GM23338 (cell line): ENCODE results near the gene EPHA6.

Experiments used
- CREB1 ChIP-seq: fragments of 250-450 bp; sonication (Bioruptor Pico); IDR thresholded peaks from 2 replicates; pipeline ENCODE4 v1.5.0; 2020; ENCODE audit warnings: low read depth, mild to moderate bottlenecking, moderate library complexity
- EZH2 ChIP-seq: fragments of 200-600 bp; sonication (generic); IDR thresholded peaks from one replicate; pipeline ENCODE4 v1.8.0; 2017; ENCODE audit warnings: antibody characterized with exemption, mild to moderate bottlenecking, low read depth; ENCODE audit not compliant: unreplicated experiment
- EZH2phosphoT487 ChIP-seq: fragments of 200-600 bp; sonication (generic); IDR thresholded peaks from one replicate; pipeline ENCODE4 v1.8.1; 2018; ENCODE audit warnings: antibody characterized with exemption; ENCODE audit not compliant: unreplicated experiment
- JUNB ChIP-seq: IDR thresholded peaks from one replicate; pipeline ENCODE4 v1.6.1; 2016; ENCODE audit warnings: antibody characterized with exemption; ENCODE audit not compliant: unreplicated experiment
- NANOG ChIP-seq: IDR thresholded peaks from 2 replicates; pipeline ENCODE4 v1.6.1; 2016; ENCODE audit warnings: antibody characterized with exemption, borderline replicate concordance
- POLR2AphosphoS5 ChIP-seq: IDR thresholded peaks from 2 replicates; pipeline ENCODE4 v1.6.1; 2016; ENCODE audit warnings: antibody characterized with exemption, low read depth
- REST ChIP-seq: IDR thresholded peaks from one replicate; pipeline ENCODE4 v1.6.1; 2018; ENCODE audit warnings: antibody characterized with exemption; ENCODE audit not compliant: unreplicated experiment
- STAT1 ChIP-seq: IDR thresholded peaks from one replicate; pipeline ENCODE4 v1.6.1; 2016; ENCODE audit warnings: antibody characterized with exemption; ENCODE audit not compliant: unreplicated experiment
- TF ChIP-seq, protein P1 (sequence below), 2 experiments: fragments of 200-600 bp in 1 of 2; sonication (generic) in 1 of 2; conservative IDR thresholded peaks; 2 replicates each; pipeline versions ENCODE4 v1.5.1 to v1.6.1; 2016 to 2017; ENCODE audit warnings: antibody characterized with exemption in 2 of 2, low read depth in 2 of 2, mild to moderate bottlenecking in 2 of 2, moderate library complexity in 1 of 2
- TF ChIP-seq, protein P2 (sequence below): fragments of 250-450 bp; sonication (Bioruptor Pico); IDR thresholded peaks from 2 replicates; pipeline ENCODE4 v1.5.0; 2020; ENCODE audit warnings: mild to moderate bottlenecking, moderate library complexity

GRCh38 chr3:96843505-96844203, 29.3 kb downstream of the EPHA6 start:
- TF ChIP-seq REST (no peak), POLR2AphosphoS5 (no peak), CREB1 (no peak), EZH2phosphoT487 (no peak), EZH2 (no peak), JUNB (no peak), NANOG (no peak), STAT1 (no peak)
- TF ChIP-seq, protein P1, sequence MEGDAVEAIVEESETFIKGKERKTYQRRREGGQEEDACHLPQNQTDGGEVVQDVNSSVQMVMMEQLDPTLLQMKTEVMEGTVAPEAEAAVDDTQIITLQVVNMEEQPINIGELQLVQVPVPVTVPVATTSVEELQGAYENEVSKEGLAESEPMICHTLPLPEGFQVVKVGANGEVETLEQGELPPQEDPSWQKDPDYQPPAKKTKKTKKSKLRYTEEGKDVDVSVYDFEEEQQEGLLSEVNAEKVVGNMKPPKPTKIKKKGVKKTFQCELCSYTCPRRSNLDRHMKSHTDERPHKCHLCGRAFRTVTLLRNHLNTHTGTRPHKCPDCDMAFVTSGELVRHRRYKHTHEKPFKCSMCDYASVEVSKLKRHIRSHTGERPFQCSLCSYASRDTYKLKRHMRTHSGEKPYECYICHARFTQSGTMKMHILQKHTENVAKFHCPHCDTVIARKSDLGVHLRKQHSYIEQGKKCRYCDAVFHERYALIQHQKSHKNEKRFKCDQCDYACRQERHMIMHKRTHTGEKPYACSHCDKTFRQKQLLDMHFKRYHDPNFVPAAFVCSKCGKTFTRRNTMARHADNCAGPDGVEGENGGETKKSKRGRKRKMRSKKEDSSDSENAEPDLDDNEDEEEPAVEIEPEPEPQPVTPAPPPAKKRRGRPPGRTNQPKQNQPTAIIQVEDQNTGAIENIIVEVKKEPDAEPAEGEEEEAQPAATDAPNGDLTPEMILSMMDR (conservative IDR thresholded peaks at IDR 0.05; ENCODE audit: low read depth in 2 of 2), result no peak
- TF ChIP-seq, protein P2, sequence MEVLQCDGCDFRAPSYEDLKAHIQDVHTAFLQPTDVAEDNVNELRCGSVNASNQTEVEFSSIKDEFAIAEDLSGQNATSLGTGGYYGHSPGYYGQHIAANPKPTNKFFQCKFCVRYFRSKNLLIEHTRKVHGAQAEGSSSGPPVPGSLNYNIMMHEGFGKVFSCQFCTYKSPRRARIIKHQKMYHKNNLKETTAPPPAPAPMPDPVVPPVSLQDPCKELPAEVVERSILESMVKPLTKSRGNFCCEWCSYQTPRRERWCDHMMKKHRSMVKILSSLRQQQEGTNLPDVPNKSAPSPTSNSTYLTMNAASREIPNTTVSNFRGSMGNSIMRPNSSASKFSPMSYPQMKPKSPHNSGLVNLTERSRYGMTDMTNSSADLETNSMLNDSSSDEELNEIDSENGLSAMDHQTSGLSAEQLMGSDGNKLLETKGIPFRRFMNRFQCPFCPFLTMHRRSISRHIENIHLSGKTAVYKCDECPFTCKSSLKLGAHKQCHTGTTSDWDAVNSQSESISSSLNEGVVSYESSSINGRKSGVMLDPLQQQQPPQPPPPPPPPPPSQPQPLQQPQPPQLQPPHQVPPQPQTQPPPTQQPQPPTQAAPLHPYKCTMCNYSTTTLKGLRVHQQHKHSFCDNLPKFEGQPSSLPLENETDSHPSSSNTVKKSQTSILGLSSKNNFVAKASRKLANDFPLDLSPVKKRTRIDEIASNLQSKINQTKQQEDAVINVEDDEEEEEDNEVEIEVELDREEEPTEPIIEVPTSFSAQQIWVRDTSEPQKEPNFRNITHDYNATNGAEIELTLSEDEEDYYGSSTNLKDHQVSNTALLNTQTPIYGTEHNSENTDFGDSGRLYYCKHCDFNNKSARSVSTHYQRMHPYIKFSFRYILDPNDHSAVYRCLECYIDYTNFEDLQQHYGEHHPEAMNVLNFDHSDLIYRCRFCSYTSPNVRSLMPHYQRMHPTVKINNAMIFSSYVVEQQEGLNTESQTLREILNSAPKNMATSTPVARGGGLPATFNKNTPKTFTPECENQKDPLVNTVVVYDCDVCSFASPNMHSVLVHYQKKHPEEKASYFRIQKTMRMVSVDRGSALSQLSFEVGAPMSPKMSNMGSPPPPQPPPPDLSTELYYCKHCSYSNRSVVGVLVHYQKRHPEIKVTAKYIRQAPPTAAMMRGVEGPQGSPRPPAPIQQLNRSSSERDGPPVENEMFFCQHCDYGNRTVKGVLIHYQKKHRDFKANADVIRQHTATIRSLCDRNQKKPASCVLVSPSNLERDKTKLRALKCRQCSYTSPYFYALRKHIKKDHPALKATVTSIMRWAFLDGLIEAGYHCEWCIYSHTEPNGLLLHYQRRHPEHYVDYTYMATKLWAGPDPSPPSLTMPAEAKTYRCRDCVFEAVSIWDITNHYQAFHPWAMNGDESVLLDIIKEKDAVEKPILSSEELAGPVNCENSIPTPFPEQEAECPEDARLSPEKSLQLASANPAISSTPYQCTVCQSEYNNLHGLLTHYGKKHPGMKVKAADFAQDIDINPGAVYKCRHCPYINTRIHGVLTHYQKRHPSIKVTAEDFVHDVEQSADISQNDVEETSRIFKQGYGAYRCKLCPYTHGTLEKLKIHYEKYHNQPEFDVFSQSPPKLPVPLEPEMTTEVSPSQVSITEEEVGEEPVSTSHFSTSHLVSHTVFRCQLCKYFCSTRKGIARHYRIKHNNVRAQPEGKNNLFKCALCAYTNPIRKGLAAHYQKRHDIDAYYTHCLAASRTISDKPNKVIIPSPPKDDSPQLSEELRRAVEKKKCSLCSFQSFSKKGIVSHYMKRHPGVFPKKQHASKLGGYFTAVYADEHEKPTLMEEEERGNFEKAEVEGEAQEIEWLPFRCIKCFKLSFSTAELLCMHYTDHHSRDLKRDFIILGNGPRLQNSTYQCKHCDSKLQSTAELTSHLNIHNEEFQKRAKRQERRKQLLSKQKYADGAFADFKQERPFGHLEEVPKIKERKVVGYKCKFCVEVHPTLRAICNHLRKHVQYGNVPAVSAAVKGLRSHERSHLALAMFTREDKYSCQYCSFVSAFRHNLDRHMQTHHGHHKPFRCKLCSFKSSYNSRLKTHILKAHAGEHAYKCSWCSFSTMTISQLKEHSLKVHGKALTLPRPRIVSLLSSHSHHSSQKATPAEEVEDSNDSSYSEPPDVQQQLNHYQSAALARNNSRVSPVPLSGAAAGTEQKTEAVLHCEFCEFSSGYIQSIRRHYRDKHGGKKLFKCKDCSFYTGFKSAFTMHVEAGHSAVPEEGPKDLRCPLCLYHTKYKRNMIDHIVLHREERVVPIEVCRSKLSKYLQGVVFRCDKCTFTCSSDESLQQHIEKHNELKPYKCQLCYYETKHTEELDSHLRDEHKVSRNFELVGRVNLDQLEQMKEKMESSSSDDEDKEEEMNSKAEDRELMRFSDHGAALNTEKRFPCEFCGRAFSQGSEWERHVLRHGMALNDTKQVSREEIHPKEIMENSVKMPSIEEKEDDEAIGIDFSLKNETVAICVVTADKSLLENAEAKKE (CRISPR knock-in tag), result no peak
